Renal cortex interstitium (tissue), 11 donors: Measurements from ENCODE around the gene PSMD13. TPM values are rescaled to one million over a fixed set of nuclear protein-coding genes. Genes with fewer than 3 reads are reported as not detected.
"Not testable (repeated sequence)": the region's sequence is repeated elsewhere in the genome, so short reads cannot be mapped to it uniquely, and the experiment has no call there.

Source experiments
- DNase-seq, 11 donors: peaks; one replicate each; pipeline ENCODE4 v3.0.0-alpha.2; 2013; ENCODE audit warnings: low read depth in 9 of 11, low spot score in 4 of 11; ENCODE audit errors: extremely low read depth in 1 of 11
- polyA plus RNA-seq, 3 donors: library from polyadenylated mRNA; unstranded; fragments of 120-200 nt; gene quantifications; one replicate each; pipeline ENCODE4 v1.2.1, GENCODE V29; 2013; ENCODE audit not compliant: insufficient read length in 3 of 3

The PSMD13 gene
- polyA plus RNA-seq, 3 donors: 132 to 155 (median 152) TPM

DNA sequence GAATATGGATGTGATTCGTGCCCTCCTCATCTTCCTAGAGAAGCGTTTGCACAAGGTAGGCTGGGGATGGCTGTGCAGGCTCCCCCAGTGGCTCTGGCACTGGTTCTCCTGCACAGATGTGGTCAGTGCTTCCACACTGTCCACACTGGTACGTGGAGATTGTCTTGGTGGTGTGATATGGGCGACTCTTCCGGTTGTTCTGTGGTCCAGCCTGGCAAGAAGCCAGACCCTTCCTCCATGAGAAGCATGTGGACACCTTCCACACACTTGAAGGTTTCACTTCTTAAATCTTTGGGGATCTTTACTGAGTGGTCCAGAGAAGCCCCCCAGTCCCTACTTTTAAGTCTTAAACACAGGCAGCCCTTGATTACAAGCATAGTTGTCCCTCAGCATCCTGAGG is 25.5 kb upstream of the PSMD13 start:
- DNase-seq: no peak

DNA sequence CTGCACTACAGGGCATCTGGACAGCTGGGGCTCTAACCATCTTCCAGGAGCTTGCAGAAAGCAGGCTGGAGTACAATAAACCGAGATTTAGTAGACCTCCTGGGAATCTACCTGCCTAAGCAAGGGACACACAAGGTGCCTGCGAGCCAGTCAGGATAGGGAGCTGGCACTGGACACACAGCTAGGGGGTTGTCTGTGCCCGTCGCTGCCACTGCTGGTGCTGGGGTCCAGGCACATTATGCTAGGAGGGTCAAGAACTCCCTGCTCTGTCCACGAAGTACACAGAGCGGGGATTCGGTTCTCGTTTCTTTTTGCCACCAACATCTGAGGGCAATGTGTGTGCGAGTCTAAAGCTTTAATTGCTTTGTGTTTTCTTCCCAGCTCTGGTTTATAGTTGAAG is 25.0 kb upstream of the PSMD13 start:
- no peak for DNase-seq

GRCh38 chr11:212150-213100 is 24.4 kb upstream of the PSMD13 start:
- DNase-seq: no peak

GRCh38 chr11:213111-213510 is 23.7 kb upstream of the PSMD13 start:
- no peak for DNase-seq

- DNase-seq: no peak
Observed at GRCh38 chr11:214083-214482, 22.7 kb upstream of the PSMD13 start.

DNA sequence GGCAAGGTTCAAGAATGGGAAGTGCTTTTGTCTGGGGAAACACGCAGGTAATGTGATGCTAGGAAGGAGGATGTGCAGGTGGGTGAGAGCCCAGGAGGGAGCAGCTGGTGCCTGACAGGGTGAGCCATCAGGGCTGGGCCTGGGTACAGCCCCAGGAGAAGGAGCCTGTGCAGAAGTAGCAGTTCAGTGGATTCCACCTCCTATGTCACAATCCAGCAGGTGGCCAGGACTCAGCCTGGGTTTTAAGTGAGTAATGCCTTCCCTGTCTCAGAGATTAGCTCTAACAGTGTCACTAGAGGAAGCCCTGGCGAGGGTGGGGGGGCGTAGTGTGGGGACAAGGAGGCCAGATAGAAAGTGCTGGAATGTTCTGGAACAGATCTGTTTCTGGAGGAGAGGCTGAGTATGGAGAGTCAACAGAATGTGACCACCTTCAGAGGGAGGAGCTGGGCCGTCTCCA is 21.2 kb upstream of the PSMD13 start:
- no peak for DNase-seq

GRCh38 chr11:216081-216974 is 20.4 kb upstream of the PSMD13 start:
- DNase-seq: no peak

DNA sequence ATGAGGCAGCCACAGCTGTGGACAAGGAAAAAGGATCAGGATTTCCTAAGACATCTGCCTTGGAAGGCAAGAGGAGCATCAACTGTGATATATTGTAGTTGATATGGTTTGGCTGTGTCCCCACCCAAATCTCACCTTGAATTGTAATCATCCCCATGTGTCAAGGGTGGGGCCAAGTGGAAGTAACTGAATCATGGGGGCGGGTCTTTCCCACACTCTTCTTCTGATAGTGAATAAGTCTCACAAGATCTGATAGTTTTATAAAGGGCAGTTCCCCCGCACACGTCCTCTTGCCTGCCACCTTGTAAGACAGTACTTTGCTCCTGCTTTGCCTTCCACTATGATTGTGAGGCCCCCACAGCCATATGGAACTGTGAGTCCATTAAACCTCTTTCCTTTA is 19.1 kb upstream of the PSMD13 start:
- DNase-seq: no peak

GRCh38 chr11:218815-219593 is 17.8 kb upstream of the PSMD13 start:
- DNase-seq: no peak

- DNase-seq: not testable (repeated sequence)
Observed at GRCh38 chr11:220641-221215, 16.0 kb upstream of the PSMD13 start.

DNA sequence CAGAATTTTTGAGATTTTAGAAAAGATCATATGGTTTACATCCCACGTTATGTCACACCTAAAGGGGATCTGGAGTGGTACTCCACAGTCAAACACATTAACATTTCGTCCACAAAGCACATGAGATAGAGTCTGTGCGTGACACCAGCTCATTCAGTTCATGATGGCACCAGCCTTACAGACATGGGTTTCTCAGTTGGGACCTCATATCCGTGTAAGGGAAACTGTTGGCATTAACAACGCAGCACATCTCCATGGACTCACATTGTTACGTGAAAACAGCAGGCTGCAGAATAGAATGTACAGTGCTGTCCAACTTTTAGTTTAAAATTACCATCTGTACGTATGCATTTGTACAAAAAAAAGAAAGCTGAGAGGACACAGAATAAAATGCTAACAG is 15.2 kb upstream of the PSMD13 start:
- DNase-seq: no peak

DNA sequence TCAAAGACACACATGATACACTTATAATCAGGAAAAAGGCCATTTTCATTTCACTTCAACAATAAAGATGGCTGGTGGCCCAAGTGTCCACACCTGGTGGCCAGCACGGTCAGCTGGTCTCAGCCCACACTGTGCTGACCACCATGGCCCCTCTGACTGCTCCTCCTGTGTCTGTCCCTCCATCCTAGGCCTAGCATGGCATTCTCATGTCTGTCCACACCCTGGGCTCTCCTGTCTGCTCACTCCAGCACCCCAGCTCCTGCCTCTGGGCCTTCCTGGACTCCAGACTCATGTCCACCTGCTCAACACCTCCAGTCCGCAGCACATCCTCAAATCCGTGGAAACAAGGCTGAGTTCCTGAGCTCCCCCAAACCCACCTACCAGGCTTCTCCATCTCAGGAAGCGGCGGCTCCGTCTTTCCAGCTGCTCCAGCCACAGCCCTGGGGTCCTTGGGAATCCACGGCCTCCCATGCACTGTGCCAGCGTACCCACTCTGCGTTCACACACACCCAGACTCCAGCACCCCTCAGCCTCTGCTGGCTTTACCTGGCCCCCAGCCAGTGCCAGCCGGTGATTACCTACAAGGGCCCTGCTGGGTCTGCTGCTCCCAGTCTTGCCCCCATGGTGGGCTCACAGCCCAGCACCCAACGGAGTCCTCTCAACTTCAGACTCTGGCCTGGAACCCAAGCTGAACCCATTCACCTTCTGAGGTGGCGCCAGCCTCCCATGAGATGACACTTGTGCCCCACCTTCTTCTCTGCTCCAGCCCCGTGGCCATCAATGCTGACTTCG is 14.6 kb upstream of the PSMD13 start:
- no peak for DNase-seq

DNA sequence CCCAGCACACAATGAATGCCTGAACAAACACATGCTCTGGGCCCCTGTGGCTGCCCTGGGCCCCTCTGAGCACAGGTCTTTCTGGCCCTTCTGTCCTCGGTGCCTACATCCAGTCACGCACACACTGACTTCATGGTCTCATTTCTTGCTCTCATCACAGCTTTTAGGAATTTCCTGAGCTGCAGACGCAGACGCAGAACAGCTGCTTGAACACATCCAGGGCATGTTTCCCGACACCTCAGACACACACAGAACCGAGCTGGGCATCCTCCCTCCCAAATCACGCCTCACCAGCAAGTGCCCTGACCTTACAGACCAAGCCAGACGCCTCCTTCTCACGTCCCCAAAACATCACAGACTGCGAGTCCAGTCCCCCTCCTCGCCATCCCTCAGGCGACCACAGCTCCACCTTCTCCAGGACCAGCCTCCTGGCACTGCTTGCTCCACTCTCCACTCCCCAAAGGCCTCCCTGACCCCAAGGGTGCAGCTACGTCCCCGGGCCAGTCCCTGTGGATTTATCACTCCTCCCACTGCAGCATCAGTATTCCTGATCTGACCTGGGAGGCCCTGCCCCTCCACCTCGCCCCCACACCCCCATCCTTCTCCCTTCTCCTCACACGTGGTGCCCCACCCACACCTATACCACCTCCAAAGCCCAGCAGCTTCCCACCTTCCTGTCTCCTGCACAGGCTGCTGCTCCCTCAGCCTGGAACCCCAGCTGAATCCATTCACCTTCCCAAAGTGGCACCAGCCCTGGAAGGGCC is 13.6 kb upstream of the PSMD13 start:
- DNase-seq: no peak

GRCh38 chr11:223884-224283 is 12.9 kb upstream of the PSMD13 start:
- DNase-seq: no peak

DNA sequence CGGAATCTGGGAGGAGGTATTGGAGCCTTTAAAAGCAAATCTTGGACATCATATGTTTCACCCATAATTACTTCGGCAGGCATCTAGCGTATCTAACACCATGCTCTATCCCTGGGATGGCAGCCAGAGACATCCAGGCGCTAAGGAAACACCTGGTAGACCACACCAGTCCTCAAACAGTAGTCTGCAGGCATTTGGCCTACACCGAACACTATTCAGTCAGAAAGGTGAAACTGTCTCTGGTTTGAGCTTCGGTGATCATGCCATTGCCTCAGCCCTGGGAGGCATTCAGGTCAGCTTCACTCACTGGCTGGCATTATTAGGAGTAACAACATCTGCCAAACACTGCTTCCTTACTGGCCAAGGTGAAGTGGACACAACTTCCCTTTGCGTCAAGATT is 12.4 kb upstream of the PSMD13 start:
- no peak for DNase-seq

- DNase-seq: no peak
Observed at GRCh38 chr11:225734-226453, 10.9 kb upstream of the PSMD13 start.
